ENCODE data around the gene FAM135A. TPM values are rescaled to one million over a fixed set of nuclear protein-coding genes. Genes with fewer than 3 reads are reported as not detected.

The FAM135A gene
- 5.8 and 10.7 TPM in 2 replicates for total RNA-seq

DNA sequence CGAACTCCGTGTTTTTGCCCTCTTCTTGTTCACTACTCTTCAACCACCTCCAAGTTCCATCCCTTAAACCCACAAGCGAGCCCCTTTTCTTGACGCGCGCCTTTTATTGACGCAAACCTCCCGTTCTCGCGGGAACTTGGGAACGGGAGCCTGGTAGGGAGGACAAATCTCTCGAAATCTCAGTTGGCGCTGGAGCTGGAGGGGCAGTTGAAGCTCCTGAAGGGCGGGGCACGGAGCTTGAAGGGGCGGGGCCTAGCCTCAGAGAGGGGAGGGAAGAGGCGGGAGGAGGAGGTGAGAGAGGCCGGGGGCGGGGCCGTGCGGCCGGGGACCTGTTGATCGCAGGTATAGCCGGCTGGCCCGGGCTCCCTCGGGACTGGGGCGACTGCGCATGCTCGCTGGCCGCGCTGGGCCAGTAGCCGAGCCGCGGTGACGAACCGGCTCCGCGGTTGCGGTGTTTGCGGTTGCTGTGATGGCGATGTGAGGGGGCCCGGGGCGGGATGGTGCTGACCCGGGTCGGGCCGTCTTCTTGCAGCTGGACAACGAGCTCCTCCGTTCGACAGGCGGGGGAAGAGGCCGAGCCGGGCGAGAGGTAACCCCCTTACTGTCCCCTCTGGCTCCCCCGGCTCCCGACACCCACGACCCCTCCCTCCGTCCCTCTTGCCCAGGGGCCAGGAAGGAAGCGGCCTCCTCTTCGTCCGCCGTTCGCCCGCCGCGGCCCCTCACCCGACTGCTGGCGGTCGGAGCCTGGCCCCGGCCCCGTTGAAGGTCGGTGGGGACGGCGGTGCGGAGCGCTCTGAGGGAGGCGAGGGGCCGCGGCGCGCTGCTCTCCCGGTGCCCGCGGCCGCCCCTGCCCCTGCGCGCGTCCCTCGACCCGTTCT is at the start of gene FAM135A:
FAM135A (plus strand) TSS at position 395 of the 878 bp plus-strand sequence. CDS start 14,835 bp downstream, outside the sequence.

GRCh38 chr6:70566751-70567382 is 153.6 kb downstream of the FAM135A start, which contains the start of gene SDHAF4:
Gene SDHAF4, plus strand, starts transcription at chr6:70566930. Its CDS starts 11 bp downstream, at chr6:70566941.

Other genes with a start within 250 kb of the FAM135A start
- gene COL9A1, start 110.4 kb upstream of the FAM135A start, total RNA-seq = not detected in 2 replicates
- 5.4 and 8.2 TPM in 2 replicates for gene SDHAF4, start 153.4 kb downstream of the FAM135A start, total RNA-seq